LoVo (cell line): Measurements from ENCODE around the gene PDLIM1.

ENCODE experiments used
- DNase-seq: peaks from one replicate; pipeline ENCODE4 v3.0.0-alpha.2; 2016; ENCODE audit warnings: low spot score

The PDLIM1 gene

DNA sequence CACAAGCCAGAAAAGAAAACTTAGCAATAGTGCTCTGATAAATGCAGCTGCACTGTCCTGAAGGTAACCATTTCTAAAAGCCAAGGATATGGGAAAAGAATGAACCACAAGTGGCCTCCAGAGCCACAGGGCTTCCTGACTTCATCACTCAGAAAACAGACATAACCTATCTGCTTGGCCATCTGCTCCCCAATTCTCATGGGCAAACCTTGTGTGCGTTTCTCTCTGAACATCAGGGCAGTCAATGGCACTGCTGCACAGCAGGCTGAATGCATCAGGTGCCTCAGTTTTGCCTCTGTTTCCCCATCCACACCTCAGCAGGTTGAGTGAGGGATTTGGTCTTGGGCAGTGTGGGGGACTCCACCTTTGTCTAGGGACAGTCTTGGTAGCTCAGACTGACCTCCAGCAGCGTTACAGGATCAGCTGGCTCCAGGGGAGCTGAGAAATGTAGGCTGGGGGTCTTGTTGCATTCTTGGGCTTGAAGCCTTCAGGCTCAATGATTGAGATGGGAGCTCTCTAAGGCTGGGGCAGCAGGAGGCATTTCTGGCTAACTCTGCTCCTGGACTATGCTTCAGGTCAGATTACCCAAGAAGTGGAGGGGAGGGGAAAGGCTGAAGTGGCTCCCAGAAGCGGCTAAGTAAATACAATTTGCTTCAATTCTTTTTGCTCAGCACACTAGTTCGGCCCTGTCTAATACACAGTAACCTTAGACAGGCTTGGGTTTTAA is 23.6 kb upstream of the PDLIM1 start:
- DNase-seq, result no peak

DNA sequence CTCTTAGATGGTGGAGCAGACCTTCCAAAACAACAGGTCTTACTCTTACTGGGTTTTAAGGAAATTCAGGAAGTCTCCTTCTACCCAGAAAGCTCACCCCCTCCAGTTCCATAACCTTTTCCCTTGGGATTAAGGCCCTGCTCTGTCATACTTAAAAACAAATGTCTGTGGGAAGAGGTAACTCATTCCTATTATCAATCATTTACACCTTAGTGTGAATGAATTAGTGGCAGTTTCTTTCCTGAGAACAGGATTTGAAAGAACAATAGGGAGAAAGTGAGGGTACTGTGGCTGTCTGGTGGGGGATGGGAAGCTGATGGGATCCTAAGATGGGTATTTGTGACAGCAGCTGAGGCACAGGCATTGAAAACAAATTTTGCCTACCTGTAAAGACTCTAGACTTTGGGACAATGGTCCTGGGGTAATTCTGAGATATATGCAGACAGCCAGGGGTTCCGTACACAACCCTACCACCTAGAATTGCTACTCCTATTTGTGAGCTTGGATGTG is 22.2 kb upstream of the PDLIM1 start:
- DNase-seq, result no peak

DNA sequence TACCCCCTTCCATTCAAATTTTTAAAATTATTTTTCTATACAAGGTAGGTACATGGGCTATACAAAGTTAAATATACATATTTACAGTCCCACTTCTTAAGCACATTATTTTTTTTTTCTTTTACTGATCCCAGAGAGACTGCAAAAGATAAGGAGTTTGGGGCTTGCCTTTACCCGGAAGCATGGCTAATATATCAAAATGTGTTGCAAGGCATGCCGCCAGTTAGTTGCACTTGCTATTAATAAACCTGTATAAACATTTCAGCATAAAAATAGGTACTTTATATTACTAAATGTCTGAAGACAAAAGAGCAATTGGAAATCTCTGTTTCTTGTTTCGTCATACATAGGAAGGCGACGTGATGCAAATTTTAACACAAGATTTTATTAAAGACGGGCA is 21.5 kb upstream of the PDLIM1 start:
- no peak for DNase-seq

DNA sequence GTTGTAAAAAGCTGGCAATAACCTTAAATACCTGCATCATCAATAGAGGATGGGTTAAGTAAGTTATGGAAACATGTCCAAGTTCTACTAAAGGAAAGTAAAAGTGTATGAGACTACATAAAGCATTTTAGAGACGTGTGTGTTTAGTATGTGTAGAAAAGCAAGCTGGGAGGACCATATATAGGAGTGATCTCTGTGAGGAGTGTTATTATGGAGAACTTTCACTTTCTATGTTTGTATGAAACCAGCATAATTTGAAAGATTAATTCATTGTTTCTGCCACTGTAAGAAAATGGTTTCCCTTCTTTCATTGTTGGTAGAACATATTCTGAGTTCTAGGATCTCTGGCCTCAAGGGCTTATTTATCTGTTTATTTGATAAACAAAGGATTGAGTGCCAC is 19.2 kb upstream of the PDLIM1 start:
- no peak for DNase-seq

DNA sequence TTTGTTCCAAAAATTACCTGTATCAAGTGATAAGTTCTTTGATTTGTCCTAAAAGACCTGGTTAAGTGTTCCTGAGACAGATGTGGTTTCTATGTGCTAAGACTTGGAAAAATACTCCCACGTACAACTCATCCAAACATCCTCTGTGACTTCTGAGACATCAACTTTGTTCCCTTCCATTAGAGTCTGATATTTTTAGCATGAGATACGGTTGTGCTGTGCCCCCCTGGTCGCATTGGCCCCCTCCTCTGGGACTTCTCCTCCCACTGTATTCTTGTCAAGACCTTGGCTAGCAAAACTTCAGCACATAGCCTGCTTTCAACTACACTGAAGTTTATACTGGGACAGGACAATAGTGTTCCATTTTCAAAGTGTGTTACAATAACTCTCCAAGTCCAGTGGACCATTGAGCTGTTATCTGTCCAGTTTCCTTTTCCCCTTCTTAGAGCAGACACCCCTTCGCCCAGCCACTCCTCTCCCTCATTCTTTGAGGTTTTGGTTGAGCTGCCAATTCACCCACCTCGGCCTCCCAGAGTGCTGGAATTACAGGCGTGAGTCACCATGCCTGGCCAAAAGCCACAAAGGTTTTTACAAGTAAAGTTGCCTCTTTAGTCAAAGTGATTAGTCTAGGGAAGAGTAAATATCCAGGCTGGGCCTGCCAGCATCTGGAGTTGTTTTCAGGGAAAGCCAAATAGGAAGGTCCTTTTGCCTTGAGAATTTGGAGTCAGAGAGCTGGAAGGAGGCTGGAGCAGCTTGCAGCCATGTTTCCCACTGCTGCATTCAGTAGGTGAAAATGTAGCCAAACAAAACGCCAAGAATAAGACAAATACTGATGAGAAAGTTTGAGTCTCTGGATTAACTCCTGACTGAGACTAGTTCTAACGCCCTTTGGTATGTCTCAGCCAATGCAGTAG is 17.8 kb upstream of the PDLIM1 start:
- DNase-seq, result peak; percentile 94

DNA sequence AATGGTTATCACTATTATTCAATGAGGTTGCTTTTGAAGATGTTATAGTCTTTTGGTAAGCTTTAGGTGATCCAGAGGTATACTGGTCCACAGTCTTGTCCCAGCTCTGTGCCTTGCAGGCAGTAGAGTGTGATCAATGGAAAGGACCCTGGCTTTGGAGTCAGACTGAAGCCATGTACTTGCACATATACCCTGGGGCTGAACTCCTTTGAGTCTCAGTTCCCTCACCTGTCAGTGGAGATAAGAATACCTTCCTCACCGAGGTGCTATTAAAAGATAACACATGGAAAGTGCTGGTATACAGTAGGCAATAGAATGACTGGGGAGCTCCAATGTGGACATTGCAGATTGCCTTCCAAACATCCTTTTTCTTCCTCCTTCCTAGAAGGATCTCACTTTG is 16.0 kb upstream of the PDLIM1 start:
- no peak for DNase-seq

DNA sequence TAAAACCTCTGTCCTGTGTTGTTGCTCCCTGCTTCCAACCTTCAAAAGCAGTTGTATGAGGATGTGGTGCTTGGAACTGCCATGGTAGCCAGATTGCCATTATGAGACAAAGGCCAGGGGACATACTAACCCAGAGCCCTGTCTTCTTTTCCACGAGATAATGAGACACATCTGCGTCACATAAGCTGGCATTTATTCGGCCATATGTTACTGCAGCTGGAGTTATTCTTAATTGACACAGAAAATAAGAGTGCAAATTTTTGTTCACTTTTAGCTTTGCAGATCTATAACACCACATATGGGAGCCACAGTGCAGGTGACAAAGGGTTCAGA is 15.5 kb upstream of the PDLIM1 start:
- no peak for DNase-seq

DNA sequence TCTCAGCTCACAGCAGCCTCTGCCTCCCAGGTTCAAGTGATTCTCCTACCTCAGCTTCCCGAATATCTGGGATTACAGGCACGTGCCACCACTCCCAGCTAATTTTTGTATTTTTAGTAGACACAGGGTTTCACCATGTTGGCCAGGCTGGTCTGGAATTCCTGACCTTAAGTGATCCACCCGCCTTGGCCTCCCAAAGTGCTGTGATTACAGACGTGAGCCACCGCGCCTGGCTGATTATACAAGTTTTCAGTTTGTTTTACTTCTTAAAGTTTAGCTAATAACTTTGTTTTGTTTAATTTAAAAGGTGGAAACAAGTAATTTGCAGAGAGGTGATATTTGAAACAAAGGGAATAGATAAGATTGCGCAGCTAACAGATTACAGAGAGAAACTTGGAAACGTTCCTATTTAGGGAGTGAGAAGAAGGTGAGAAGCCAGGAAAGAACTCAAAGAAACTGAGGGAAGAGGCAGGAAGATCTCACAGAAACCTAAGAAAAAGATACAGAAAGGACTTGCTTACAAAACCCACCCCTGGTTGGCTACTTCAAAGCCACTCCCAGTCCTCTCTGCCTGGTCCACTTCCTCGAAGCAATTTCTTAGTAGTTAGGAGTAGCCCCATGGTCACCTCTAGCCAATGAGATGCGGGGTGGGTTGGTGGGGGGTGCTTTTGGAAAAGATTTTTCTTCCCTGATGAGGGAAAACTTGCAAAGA is 15.0 kb upstream of the PDLIM1 start:
- no peak for DNase-seq

DNA sequence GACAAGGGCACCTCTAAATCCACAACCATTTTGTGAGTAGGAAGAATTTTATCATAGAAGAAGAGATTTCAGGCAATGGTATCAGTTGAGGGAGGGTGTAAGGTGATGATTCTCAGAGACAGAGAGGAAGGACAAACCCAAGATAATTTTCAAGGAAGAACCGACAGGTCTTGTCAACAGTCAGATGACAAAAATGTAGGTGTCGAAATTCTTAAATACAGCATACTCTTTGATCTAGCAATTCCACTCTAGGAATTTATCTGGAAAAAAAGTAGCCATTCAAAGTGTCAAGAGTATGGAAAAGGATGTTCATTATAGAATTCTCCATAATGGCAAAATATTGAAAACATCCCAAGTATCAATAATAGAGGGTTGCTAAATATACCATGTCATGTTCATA is 14.2 kb upstream of the PDLIM1 start:
- no peak for DNase-seq

DNA sequence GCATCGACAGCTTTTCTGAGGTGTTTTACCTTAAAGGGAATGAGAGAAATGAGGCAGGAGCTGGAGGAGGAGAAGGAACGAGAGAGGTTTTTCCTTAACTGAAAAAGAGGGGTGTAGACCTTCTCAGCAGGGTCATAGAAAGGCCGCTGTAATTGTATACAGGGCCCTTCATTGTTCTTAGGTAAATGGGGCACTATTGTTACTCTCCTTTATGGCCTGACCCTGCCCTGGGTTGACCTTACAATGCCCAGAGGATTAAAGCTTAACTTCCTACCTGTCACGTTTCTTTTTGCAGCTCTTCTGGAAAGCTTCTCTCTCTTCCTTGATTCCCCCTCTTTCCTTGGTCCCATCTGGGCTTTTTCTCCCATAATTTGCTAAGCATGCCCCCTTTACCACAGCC is 13.7 kb upstream of the PDLIM1 start:
- no peak for DNase-seq

DNA sequence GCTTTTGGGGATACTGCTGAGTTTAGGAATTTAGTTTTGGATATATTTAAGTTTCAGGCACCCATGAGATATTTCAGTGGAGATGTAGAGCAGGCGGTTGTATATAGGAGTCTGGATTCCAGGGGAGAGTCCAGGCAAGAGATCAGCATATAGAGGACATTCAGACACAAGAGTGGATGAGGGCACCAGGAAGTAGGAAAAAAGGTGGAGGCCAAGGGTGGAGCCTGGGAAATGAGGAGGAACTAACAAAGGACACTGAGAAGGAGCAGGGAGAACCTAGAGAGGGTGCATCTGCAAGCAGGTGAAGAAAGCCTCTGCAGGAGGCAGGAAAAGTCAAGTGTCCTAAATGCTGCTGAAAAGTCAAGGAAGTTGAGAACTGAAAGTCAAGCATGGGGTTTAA is 13.1 kb upstream of the PDLIM1 start:
- no peak for DNase-seq

DNA sequence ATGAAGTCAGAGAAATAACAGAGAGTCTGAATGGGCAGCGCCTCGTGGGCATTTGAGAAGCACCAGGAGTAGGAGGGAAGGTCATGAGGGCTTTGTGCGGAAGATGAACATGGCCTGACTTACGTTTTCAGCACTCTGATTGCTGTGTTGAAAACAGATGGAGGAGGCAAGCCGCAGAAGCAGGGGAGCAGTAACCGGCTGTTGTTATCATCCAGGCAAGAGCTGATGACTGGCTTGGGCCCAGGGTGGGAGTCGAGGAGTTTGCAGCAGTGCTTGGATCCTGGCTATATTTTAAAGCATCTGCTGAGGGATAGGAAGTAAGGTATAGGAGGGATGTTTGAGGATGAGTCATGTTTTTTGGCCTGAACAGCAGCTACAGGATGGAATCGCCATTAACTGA is 12.7 kb upstream of the PDLIM1 start:
- no peak for DNase-seq

DNA sequence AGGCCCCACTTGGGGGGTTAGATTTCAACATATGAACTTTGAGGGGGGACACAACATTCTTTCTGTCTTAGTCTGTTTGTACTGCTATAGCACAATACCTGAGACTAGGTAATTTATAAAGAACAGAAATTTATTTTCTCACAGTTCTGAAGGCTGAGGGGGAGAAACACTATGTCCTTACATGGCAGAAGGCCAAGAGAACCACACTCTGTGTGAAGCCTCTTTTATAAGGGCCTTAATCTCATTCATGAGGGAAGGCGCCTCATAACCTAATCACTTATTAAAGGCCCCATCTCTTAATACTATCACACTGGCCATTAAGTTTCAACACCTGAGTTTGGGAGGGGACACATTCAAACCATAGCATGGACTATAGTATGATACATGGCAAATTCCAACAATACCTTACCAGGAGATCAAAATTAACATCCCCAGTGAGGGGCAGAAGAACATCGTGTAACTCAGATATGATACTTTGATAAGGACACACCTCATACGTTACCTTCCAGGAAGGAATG is 9.3 kb upstream of the PDLIM1 start:
- DNase-seq, result no peak

DNA sequence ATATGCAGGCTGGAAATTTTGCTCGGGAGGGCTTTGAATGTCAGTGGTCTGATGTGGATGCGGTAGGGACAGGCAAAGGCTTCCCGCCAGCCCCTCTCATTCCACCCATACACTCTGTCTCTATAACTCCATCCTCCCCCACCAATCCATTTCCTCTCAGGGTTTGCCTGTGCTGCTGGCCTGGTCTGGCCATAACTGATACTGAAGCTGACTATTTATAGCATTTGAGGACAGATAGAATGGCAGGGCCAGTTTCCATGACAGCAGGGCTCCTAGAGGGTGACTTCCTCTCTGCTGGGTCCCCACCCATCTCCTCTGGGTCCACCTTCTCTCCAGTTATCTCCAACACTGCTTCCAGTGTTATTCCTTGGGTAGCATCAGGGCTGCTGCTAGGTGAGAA is 6.6 kb upstream of the PDLIM1 start:
- no peak for DNase-seq

DNA sequence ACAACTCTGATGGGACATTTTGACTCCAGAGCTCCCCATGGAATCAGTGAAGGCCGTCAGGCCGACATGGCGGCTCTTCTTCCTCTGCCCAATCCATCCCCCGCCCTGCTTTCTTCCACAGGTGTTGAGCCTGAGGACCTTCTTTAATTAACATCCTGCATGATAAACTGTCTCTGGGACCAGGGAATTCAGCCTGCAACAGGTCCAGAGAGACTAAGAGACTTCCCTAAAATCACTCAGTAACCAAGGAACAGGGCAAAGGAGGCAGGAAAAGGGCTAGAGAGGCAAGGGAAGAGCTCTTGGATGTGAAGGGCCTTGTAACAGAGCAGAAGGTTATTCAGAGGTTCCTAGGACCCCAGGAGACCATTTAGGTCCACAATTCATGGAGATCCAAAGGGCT is 6.0 kb upstream of the PDLIM1 start:
- DNase-seq, result no peak

DNA sequence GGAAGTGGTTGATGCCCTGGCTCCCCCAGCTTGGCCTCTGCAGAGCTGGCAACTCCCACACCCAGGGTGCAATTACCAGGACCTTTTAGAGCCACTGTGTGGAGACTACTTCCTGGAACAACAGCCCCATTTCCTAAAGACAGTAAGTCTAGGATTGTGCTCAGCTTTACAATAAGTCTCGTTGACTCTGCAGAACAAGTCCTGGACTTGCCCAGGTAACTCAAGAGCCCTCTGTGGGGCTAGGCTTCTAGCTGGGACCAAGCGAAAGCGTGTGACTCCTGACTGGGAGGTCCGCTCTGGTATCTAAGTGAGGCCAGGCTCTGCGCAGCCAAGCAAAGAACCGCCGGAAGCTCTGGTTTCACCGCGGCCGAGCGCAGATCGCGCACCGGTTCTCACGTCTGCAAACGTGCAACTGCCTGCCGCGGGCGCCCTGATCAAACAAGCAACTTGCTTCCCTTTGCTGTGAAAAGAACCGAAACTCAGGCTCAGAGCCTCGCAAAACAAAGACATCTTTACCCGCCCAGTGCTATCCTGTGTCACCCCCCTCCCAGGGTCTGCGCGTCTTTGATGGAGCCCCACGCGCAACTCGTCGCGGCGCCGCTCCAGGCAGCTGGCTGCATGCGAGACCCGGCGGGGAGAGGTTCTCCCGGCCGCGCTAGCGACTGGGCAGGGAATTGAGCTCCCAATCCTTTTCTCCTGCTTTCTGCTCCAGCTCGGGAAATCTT is 4.4 kb upstream of the PDLIM1 start:
- no peak for DNase-seq

DNA sequence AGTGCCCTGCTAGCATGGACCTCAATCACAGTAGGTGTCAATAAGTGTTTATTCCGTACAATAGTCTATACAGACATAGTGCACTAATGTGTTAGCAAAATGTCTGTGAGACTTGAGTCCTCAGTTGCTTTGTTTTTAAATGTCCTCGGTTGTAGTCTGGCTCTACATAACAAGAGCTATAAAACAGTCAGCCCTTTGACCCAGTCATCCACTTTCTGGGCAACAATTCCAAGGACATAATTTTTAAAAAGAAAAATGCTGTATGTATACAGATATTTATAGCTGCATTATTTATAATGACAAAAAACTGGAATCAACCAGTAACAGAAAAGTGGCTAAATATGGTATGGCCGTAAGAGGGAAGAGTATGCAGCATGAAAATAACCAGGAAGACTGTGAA is 2.8 kb upstream of the PDLIM1 start:
- no peak for DNase-seq

DNA sequence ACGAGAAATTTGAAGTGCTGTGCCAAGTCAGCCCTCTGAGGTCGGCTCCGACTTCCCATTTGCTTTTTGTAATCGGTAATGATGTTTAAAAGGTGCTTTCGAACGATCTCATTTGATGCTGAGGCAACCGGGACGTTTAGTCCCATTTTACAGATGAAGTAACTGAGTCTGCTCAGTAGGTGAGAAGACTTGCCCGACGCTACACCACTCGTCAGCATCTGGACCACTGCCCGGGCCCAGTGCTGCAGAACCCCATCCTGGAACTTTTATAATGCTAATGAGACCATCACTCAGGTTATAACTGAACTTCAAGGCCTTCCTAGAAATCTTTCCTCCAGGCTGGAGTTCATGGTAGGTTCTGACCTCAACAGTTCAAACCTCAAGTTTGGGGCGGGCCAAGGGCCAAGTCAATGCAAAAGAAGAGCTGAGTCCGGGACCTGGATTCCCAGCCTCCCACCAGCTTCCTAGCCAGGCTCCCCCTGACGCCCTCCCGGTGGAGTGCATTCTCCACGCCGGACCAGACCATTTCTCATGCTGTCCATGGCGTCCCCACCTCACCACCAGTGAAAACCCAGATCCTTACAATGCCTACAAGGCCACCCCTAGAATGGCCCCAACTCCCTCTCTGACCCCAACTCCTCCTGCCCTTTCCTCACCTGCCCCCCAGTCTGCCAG is 699 bp upstream of the PDLIM1 start:
- DNase-seq, result no peak

DNA sequence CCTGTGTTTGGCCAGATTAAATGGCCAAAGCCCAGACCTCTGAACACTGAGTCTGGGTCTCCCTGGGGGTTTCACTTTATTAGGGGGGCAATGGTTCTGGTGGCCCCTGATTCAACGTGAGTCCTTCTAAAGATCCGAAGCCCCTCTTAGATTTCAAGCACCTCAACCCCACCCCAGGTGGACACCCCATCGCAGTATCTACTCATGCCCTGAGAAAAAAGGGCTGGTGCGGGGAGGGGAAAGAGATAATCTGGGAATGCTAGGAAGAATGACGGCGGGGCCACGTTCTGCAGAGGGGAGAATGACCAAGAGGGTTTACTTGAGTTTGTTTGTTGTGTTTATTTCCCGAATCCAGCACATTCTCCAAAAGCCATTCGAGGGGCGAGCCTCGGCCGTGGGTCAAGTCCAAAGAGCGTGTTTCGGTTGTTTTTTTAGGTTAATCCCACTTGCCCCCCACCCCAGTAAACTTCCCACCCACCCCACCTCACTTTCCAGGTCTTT is 832 bp downstream of the PDLIM1 start:
- no peak for DNase-seq

DNA sequence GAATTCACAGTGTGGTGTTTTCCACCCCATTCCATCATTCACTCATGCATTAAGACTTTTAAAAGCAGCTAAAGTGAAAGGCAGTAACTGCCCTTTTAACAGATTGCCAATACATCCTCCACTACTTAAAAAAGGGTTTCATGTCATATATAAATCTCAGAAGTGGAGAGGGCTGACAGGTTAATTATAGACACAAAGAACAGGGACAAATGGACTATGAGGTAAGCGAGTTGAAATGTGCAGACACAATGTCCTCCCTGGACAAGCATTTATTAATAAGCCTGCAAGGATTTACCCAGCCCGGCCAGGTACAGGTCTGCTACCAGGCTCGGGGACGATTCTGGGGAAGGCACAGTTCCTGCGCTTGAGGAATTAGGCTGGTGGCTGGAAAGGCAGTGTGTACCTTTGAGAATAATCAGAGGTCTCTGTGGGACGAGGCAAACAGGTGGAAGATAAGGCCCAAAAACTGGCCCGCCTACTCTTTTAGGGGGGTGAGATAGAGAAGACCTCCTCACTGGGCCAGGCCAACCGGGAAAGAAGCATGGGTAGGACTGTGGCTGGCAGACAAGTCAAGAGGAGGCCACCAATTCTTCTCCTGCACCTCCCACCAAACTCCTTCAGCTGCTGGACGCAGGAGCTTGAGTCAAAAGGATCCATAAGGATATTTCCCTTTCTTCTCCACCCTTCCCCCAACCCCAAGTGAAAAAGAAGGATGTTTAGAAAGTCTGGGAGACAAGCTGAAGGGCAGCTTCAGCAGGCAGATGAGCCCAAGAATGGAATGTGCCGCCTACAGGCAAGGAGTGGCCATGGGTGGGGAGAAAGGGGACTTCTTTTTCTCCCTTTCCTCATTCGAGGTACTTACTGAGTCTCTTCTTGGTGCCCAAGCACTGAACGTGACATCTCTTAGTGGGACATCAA is 1.5 kb downstream of the PDLIM1 start:
- peak; percentile 78 for DNase-seq
